ELR (cell line): ENCODE measurements around the gene ARHGEF12.

Experiments
- DNase-seq: peaks from one replicate; pipeline ENCODE4 v3.0.0-alpha.2; 2015; ENCODE audit warnings: low read depth

ARHGEF12 gene

DNA sequence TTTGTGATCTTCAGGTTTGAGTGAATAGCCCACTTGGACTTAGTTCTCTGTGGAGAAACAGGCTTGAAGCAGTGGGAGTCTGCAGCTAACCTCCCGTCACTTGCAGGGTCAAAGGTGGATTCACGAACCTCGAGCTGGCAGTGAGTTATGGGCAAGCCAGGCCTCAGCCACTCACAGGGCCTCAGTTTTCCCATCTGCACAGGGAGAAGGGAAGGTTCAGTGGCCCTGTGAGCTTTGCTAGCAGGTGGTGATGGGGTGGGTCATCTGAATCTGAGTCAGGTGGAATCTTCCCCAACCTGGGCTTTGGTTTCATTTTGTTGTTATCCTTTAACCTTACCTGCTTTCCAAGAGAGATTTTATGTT, 88.7 kb downstream of the ARHGEF12 start:
- no peak for DNase-seq

DNA sequence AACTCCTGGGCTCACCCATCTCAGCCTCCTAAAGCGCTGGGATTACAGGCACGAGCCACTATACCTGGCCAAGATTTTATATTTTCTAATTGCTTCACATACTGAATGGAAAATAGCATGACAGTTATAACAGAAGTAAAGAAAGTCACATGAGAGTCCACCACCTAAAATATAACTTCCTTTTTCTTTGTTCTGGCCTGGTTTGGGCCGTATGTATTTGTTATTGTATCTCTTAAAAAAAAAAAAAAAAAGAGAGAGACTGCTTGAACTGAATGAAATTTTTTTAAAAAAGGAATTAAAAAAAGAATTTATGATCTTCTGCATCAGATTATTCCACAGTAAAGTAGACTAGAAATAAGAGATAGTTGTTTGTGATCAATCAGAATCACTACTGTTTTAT, 89.3 kb downstream of the ARHGEF12 start:
- DNase-seq = no peak

DNA sequence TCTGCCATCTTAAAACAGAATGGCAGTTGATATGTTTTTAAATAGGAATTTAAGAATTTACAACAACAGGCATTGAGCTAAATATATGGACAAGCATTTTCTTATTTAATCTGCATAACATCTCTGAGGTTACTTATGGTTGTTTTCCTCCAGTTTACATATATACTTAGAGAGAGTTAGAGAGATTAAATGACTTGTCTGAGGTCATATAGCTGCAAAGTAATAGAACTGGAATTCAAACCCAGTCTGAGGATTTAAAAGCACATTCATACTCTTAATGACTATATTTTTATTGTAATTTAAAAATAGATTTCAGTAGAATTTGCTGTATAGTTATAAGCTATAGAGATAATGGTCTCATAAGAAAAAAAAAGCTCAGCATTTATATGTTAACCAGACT, 93.9 kb downstream of the ARHGEF12 start:
- DNase-seq = no peak

DNA sequence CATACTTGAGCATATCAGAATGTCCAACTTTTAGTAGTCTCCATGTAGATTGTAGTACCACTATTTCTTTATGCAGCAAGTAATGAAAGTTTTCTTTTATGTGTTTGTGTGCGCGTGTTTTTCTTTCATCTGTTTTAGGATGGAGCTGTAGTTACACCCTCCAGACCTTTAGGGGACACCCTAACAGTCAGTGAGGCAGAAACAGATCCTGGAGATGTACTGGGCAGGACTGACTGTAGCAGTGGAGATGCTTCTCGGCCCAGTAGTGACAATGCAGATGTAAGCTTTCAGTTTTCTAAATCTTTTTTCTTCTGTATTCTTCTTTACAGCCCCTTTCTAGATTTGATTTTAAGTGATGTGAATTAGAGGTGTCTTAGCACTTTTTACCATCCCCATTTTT, 95.4 kb downstream of the ARHGEF12 start:
- peak; percentile 71 for DNase-seq

DNA sequence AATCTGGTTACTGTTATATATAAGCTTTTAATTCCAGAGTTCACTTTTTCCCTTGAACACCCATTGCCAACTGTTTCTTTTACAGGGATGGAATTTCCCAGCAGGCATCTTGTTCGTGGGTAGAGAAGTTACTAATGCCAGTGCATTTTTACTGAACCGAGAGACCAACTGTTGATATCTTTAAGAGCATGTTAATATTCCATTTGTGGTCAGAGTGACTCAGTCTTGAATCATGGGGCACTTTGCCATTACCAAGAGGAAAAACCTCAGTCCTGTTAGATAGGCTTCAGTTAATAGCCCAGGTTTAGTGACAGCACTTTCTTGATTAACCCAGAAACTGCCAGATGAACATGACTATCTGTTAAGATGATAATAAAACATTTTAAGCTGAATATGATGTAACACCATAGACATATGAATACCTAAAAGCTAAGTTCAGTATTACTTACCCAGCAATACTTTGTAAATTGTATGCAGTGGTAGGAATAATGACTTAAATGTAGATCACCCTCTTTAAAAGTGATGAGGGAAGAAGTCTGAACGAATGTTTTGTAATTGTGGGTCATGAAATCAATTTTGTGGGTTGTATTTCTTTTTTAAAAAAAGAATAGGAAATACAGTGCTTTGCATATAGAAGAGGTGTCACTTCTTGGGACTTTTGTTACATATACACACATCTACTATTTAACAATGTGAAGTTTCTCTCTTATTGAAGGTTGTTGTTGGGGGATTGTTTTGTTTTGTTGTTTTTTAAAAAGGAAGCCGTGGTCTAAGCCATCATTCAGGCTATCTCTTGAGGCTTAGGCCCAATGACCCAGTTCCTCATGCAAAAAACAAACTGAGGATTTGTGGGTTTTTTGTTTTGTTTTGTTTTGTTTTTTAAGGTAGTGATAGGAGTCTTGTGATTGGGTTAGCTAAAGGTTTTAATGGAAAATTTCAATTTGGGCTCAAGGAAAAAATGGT, 96.1 kb downstream of the ARHGEF12 start:
- DNase-seq = peak; percentile 98

DNA sequence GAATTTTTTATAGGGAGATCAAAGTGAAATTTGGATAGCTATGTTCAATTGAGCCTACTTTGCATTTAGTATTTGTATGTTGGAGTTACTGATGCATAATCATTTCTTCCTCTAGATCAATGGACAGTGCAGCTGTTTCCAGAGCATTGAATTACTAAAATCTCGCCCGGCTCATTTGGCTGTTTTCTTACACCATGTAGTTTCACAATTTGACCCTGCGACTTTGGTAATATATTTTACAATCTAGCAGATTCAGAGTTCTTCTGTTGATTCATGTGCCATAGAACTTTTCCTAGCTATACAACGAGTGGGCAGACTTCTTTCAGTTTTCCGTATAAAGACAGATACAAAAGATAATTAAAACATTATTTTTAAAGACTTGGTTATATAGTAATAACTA, 105.4 kb downstream of the ARHGEF12 start:
- no peak for DNase-seq

DNA sequence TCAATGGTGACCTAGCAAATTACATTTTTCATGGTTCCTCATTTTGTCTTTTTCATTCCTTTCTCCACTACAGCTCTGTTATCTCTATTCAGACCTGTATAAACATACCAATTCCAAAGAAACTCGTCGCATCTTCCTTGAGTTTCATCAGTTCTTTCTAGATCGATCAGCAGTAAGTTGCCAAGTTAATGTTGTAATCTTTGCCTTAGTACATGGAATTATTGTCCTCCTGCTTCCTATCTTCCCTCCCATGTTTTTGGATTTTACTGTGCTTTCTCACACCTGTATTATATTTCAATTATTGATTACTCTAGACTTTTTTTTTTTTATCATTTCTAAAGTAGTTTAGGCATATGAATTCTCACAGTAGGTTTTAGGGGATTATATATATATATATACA, 105.8 kb downstream of the ARHGEF12 start:
- no peak for DNase-seq

DNA sequence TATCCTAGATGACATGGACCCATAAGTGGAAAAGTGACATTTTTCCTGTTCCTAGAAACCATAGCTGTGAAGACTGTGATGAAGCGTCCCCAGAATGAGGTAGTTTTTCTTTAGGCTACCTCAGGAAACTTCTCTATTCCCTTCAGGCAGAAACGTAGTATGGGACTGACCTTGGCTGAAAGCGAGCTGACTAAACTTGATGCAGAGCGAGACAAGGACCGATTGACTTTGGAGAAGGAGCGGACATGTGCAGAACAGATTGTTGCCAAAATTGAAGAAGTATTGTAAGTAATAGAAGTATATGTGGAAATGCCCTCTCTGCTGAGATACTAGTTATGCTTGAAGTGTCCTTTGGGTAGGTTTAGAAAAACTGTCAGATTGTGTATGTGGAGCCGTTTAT, 110.6 kb downstream of the ARHGEF12 start:
- DNase-seq = no peak

DNA sequence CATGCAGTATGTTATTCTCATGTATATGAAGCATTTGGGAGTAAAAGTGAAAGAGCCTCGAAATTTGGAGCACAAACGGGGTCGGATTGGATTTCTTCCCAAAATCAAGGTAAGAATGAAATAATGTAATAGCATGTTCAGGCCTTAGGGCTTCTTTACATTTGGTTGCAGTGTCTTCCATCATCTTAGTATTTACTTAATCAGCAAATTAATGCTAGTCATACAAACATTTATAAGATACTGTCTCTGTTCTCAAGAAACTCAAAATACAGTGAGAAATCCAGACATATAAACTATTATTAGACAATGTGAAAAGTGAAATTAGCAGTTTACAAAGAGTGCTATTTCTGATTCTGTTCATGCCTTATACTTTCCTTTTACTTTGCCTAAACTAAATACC, 112.0 kb downstream of the ARHGEF12 start:
- DNase-seq = no peak

DNA sequence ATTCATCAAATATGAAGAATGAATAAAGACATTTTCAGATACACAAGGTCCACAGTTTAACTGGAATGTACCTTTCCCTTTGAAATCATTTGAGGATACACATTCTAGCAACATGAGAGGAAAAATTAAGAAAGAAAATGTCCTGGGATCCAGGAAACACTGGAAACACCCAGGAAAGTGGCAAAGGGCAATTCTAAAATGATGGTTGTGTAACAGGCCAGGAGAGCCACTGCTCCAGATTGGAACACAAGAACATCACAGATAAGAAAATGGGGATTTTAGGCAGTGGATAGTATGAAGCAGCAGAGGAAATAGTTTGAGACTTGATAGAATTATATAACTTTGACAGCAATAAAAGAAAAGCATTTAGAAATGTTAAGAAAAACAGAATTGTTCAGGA, 119.3 kb downstream of the ARHGEF12 start:
- no peak for DNase-seq

DNA sequence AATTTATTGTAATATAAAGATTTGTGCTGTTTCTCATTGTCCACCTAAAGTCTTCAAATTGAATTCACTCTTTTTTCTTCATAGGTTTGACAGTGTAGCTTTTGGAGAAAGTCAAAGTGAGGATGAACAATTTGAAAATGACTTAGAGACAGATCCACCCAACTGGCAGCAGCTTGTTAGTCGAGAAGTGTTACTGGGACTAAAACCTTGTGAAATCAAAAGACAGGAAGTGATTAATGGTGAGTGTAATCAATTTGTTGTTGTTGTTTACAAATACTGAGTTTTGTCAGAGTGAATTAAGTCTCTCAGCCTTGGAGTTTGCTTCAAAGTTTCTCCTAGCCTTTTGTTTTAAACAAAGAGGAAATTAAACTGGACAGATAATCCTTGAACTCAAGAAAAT, 121.8 kb downstream of the ARHGEF12 start:
- DNase-seq = peak; percentile 43

DNA sequence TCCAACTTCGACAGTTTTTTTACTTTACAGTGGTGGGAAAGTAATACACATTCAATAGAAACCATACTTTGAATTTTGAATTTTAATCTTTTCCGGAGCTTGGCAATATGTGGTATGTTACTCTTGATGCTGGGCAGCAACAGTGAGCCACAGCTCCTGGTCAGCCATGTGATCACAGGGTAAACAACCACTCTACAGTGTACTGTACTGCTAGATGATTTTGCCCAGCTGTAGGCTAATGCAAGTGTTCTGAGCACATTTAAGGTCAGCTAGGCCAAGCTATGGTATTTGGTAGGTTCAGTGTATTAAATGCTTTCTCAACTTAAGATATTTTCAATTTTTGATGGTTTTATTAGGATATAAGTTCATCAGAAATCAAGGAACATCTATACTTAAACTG, 126.6 kb downstream of the ARHGEF12 start:
- DNase-seq = no peak

DNA sequence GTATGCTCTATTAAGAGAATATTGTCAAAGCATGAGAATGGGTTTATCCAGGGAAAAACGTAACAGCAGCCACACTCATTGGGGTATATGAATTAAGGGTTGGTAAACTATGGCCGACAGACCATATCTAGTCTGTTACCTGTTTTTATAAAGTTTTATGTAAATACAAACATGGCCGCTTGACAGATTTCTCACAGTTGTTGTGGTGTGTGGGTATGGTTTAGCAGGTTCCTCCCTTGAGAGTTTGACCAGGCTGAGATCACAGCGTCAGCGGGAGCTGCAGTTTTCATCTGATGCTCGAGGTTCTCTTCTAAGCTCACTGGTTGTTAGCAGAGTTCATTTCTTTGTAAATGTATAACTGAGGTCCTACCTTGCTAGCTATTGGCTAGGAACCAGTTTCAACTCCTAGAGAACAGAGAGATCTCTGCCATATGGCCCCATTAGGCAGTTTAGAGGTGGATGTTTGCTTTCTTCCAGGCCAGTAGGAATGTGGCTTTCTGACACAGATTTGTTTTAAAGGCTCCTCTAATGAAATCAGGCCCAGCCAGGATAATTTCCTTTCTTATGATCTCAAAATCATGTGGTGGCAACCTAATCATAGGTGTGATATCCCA, 129.8 kb downstream of the ARHGEF12 start:
- no peak for DNase-seq

DNA sequence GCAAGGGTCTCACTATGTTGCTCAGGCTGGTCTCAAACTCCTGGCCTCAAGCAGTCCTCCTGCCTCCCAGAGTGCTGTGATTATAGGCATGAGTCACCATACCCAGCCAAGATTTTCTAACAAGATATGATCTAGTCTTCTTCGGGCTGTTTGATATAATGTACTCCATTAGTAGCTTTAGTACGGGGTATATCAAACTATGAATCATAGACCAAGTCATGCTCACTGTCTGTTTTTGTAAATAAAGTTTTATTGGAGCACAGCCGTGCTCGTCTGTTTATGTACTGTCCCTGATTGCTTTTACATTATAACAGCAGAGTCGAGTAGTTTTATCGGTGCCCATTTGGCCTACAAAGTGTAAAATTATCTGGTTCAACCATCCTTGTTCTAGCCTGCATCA, 131.4 kb downstream of the ARHGEF12 start:
- DNase-seq = peak; percentile 86

DNA sequence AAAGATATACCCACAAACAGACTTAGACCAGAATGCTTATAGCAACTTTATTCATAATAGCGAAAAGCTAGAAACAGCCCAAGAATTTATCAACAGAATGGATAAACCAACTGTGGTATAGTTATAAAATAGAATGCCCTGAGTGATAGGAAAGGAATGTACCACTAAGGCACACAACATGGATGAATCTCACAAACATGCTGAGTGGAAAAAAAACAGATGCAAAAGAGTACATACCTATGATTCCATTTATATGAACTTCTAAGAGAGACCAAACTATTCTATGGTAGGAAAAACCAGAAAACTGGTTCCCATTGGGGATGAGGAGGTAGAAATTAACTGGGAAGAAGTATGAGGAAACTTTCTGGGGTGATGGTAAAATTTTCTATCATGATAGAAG, 134.9 kb downstream of the ARHGEF12 start:
- DNase-seq = peak; percentile 77

DNA sequence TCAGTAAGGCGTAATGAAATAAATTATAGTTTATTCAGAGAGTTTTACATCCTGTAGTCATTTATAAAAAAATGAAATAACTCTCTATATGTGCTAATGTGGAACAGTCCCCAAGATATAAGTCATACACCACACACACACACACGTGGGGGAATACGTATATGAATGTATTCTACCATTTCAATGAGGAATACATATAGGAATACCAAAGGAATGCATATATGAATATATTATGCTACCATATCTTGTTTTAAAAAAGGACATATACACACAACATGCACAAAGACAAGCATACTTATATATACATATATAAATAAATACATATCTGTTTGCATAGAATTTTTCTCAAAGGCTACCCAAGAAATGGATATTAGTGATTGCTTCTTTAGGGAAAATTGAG, 135.8 kb downstream of the ARHGEF12 start:
- no peak for DNase-seq

DNA sequence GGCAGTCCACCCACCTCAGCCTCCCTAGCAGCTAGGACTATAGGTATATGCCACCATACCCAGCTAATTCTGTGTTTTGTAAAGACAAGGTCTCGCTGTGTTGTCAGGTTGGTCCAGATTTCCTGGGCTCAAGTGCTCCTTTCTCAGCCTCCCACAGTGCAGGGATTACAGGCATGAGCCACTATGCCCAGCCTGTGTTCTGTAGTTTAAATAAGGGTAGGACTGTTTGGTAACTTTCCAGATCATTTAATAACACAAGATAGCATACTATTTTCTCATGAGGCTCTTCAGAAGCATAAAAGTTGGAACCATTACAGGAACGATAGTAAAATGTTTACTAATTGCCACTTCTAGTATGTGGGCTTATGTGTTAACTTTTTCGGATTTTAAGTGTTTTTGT, 137.3 kb downstream of the ARHGEF12 start:
- DNase-seq = no peak

DNA sequence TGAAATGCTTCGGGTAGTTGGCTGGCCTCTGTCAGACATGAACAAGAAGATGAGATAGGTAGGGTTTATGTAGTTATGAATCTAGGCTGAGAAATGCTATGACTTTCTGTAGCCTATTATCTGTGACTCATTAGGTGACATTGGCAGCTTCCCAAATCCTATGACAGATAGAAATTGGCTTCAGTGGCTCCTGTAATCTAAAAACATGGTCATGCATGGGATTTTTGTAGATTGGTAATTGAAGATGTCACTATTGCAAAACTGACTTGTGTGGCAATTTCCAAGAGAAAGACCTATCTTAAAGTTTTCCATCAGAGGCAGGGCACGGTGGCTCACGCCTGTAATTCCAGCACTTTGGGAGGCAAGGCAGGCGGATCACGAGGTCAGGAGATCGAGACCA, 145.9 kb downstream of the ARHGEF12 start:
- peak; percentile 22 for DNase-seq

DNA sequence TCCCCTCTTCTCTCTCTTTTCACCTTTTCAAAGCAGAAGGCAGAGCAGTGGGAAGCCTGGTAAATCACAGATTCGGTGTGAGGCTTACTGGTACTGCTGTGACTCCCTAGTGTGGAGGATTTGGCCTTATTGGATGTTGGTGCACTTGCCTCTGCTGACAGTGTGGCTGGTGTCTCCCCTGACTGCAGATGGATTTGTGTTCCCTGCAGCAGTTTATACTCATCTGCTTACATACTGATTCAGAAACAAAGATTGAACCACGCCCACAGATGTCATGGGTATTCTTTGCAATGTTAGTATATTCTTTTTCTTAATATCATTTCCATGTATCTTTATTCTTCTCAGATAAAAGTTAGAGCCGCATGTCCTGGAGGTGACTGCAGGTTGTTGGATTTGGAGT, 148.5 kb downstream of the ARHGEF12 start:
- DNase-seq = no peak

DNA sequence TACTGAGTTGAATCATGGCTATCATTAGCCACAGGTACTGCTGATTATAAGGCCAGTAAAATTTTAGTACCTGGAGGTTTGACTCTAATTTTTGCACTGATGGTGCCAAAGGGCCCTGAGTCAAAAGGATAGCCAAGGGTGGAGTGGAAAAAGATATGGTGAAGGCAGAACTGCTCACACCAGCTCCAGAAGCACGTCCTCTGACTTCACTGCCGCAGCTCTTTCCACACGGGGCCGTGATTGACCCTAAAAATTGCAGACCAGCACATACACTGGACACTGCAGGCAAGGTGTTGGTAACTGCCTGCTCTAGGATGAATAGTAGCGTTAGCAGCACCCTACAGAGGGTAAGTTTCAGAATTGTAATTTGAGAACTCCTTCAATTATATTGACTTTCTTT, 149.9 kb downstream of the ARHGEF12 start:
- DNase-seq = no peak

DNA sequence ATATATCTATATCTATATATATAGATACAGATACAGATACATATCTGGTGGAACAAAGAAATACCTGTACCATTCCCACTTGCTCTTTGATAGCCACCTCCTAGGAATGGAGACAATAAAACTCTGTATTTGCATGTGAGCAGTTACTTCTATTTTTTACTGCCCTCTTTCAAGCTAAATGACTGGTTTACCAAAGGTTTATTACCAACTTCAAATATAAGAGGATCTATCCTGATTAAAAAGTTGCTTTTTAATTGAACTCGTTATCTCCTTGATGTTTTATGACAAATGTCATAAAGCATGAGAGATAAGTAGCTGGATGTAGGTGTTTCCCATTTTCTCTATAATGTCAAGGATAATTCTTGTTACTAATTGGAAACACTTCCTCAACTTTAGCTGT, 153.6 kb downstream of the ARHGEF12 start:
- no peak for DNase-seq

DNA sequence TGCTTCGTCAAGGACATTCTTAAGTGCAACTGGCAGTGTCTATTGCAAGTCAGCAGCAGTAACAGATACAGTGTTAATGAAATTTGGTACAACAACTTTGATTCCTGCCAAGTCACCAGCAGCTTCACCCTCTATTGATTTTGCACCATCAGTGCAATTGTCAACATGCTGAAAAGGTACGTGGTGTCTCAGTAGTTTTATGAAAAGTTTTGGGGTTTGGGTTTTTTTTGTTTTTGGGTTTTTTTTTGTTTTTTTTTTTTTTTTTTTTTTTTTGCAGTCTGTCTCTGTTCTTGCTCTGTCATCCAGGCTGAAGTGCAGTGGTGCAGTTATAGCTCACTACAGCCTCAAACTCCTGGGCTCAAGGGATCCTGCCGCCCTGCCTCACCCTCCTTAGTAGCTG, 156.3 kb downstream of the ARHGEF12 start:
- no peak for DNase-seq

DNA sequence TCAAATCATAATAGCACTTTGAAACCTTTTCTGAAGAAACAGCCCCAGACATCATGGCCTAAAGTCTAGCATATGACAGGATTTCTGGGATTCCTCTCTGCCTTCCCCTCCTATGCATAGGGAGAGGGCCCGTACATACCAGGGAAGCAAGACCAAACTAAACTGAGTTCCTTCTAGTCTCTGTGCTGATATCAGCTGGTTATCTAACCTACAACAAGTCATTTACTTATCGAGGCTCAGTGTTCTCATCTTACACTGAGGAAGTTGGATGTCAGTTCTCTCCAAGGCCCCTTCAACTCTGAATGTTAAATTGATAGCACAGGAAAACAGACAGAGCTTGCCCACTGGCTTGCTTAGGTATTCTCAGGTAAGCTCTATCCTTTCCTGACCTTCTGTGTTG, 158.4 kb downstream of the ARHGEF12 start:
- no peak for DNase-seq

DNA sequence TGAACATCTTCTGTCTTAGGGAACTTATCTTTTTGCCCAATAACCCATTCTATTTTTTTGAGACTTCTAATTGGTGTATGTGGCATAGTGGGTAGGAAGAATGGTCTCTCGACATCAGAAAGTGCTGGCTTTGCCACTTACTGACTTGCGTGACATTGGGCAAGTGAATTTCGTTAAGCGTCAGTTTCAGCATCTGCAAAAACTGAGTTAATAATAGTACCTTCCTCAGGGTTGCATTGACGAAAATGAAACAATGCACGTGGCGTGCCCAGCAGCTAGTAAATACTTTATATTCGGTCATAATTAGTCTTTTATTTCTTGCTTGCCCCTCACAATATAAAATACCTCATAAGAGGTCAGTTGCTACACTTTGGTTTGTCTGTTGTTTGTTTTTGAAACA, 162.9 kb downstream of the ARHGEF12 start:
- DNase-seq = no peak
